H1 (cell line): Measurements from ENCODE around the gene RBM26. TPM values are rescaled to one million over a fixed set of nuclear protein-coding genes. Genes with fewer than 3 reads are reported as not detected.

Experiments
- CTCF ChIA-PET: fragments of 300-600 bp; sonication (Branson Sonifier 250); formaldehyde crosslinking; loops from one replicate; lab custom pipeline; 2021; ENCODE audit not compliant: partially characterized antibody; lab: Charles Lee
- POLR2A ChIA-PET: fragments of 300-600 bp; sonication (Branson Sonifier 250); formaldehyde crosslinking; loops from one replicate; lab custom pipeline; 2021; ENCODE audit warnings: inconsistent platforms; ENCODE audit not compliant: partially characterized antibody; lab: Charles Lee
- DNase-seq, 2 experiments: peaks; one replicate each; pipeline versions ENCODE4 v3.0.0 to v3.0.0-alpha.2; 2010 to 2022; ENCODE audit warnings: low spot score in 2 of 2, low read depth in 1 of 2, mixed read lengths in 1 of 2
- FAIRE-seq: peaks from 2 replicates; lab custom pipeline; 2011; peaks lifted over from hg19 to GRCh38; lab: Jason Lieb, UNC
- H2AFZ ChIP-seq: 2 replicates; pipeline ENCODE4 v1.8.1; 2012; ENCODE audit warnings: low read length, inconsistent platforms
- H2AK5ac ChIP-seq: 2 replicates; pipeline ENCODE4 v1.6.1; 2013; ENCODE audit warnings: low read depth, low read length
- H2BK120ac ChIP-seq: replicated peaks from 2 replicates; pipeline ENCODE3; 2013; ENCODE audit warnings: low read depth, low read length, inconsistent platforms
- H2BK12ac ChIP-seq: 2 replicates; pipeline ENCODE4 v1.6.1; 2013; ENCODE audit warnings: low read depth, low read length
- H2BK15ac ChIP-seq: 2 replicates; pipeline ENCODE4 v1.6.1; 2013; ENCODE audit warnings: low read length
- H2BK20ac ChIP-seq: 2 replicates; pipeline ENCODE4 v1.6.1; 2013; ENCODE audit warnings: low read length
- H2BK5ac ChIP-seq: 2 replicates; pipeline ENCODE4 v1.6.1; 2013; ENCODE audit warnings: low read depth, low read length
- H3K14ac ChIP-seq: 2 replicates; pipeline ENCODE4 v1.6.1; 2013; ENCODE audit warnings: inconsistent platforms; ENCODE audit not compliant: insufficient read length
- H3K18ac ChIP-seq: 2 replicates; pipeline ENCODE4 v1.6.1; 2013; ENCODE audit warnings: low read length; ENCODE audit errors: extremely low read depth
- H3K23ac ChIP-seq: 2 replicates; pipeline ENCODE4 v1.6.1; 2013; ENCODE audit warnings: inconsistent platforms; ENCODE audit not compliant: insufficient read length
- H3K23me2 ChIP-seq: 2 replicates; pipeline ENCODE4 v1.6.1; 2013; ENCODE audit warnings: low read depth, low read length
- H3K27ac ChIP-seq: 2 replicates; pipeline ENCODE4 v1.6.1; 2011; ENCODE audit warnings: low read depth, low read length, inconsistent platforms
- H3K27me3 ChIP-seq, 4 experiments: replicated peaks in 1 of 4; 1 replicate in 1 of 4; 2 replicates in 3 of 4; pipeline versions ENCODE4 v1.6.1 to v1.8.1; 2011 to 2013; ENCODE audit warnings: low read length in 3 of 4, mild to moderate bottlenecking in 3 of 4, inconsistent platforms in 2 of 4, mixed read lengths in 2 of 4, moderate library complexity in 1 of 4; ENCODE audit not compliant: control insufficient read depth in 3 of 4, insufficient read depth in 3 of 4; ENCODE audit errors: extremely low read depth in 1 of 4
- H3K36me3 ChIP-seq, 4 experiments: 2 replicates each; pipeline versions ENCODE4 v1.6.1 to v1.8.1; 2011 to 2013; ENCODE audit warnings: mild to moderate bottlenecking in 4 of 4, low read length in 3 of 4, moderate library complexity in 2 of 4, control low read depth in 1 of 4, inconsistent platforms in 1 of 4; ENCODE audit not compliant: insufficient read depth in 4 of 4, control insufficient read depth in 2 of 4
- H3K4ac ChIP-seq: replicated peaks from 2 replicates; pipeline ENCODE3; 2013; ENCODE audit warnings: low read length, low read depth, mixed read lengths, inconsistent platforms; ENCODE audit not compliant: insufficient read length
- H3K4me1 ChIP-seq, 4 experiments: replicated peaks in 1 of 4; 1 replicate in 1 of 4; 2 replicates in 3 of 4; pipeline versions ENCODE4 v1.6.1 to v1.8.1; 2011 to 2013; ENCODE audit warnings: low read length in 3 of 4, inconsistent platforms in 2 of 4, mixed read lengths in 1 of 4; ENCODE audit not compliant: insufficient read depth in 4 of 4, control insufficient read depth in 3 of 4
- H3K4me2 ChIP-seq, 2 experiments: 2 replicates each; pipeline versions ENCODE4 v1.6.1 to v1.8.1; 2011 to 2013; ENCODE audit warnings: low read depth in 2 of 2, low read length in 2 of 2, control low read depth in 1 of 2, inconsistent platforms in 1 of 2, mild to moderate bottlenecking in 1 of 2; ENCODE audit not compliant: insufficient read depth in 1 of 2
- H3K4me3 ChIP-seq, 4 experiments: fragments of 200-600, 300-600 bp in 1 of 4; sonication (generic), shearing (Covaris generic), sonication (Bioruptor Twin) in 1 of 4; 2 replicates each; pipeline versions ENCODE4 v1.5.1 to v1.8.1; 2011 to 2016; ENCODE audit warnings: low read length in 4 of 4, low read depth in 3 of 4, control low read depth in 2 of 4, inconsistent platforms in 2 of 4, mild to moderate bottlenecking in 2 of 4, mixed read lengths in 1 of 4, moderate library complexity in 1 of 4; ENCODE audit not compliant: insufficient read depth in 2 of 4; ENCODE audit errors: extremely low read depth in 1 of 4
- H3K56ac ChIP-seq: replicated peaks from 2 replicates; pipeline ENCODE3; 2013; ENCODE audit warnings: low read depth, mild to moderate bottlenecking, mixed read lengths, low read length, inconsistent platforms; ENCODE audit not compliant: insufficient read length
- H3K79me1 ChIP-seq: 2 replicates; pipeline ENCODE4 v1.6.1; 2013; ENCODE audit warnings: low read depth, low read length, control low read depth
- H3K79me2 ChIP-seq, 2 experiments: 2 replicates each; pipeline versions ENCODE4 v1.6.1 to v1.8.1; 2012 to 2013; ENCODE audit warnings: low read length in 2 of 2, mild to moderate bottlenecking in 2 of 2, inconsistent platforms in 1 of 2; ENCODE audit not compliant: insufficient read depth in 2 of 2, control insufficient read depth in 1 of 2
- H3K9ac ChIP-seq, 4 experiments: replicated peaks in 1 of 4; 1 replicate in 1 of 4; 2 replicates in 3 of 4; pipeline versions ENCODE4 v1.6.1 to v1.8.1; 2011 to 2013; ENCODE audit warnings: low read depth in 3 of 4, low read length in 3 of 4, control low read depth in 2 of 4, mild to moderate bottlenecking in 2 of 4, moderate library complexity in 2 of 4, inconsistent platforms in 1 of 4; ENCODE audit errors: extremely low read depth in 1 of 4
- H3K9me3 ChIP-seq, 2 experiments: 2 replicates each; pipeline versions ENCODE4 v1.6.1 to v1.8.1; 2012 to 2013; ENCODE audit warnings: mild to moderate bottlenecking in 2 of 2, moderate library complexity in 2 of 2, control low read depth in 1 of 2, inconsistent platforms in 1 of 2, low read depth in 1 of 2, low read length in 1 of 2, mixed read lengths in 1 of 2; ENCODE audit not compliant: insufficient read depth in 2 of 2
- H4K20me1 ChIP-seq, 2 experiments: replicated peaks in 1 of 2; 2 replicates each; pipeline versions ENCODE3 to v1.8.1; 2011 to 2013; ENCODE audit warnings: inconsistent platforms in 2 of 2, low read length in 2 of 2, mild to moderate bottlenecking in 1 of 2; ENCODE audit not compliant: insufficient read depth in 2 of 2, control insufficient read depth in 1 of 2
- H4K5ac ChIP-seq: 2 replicates; pipeline ENCODE4 v1.6.1; 2013; ENCODE audit warnings: low read length, low read depth, mixed read lengths, inconsistent platforms; ENCODE audit not compliant: insufficient read length
- H4K8ac ChIP-seq: 2 replicates; pipeline ENCODE4 v1.8.0; 2013; ENCODE audit warnings: mild to moderate bottlenecking, moderate library complexity, low read length, inconsistent platforms; ENCODE audit not compliant: insufficient read depth; ENCODE audit errors: extremely low read depth
- H4K91ac ChIP-seq: replicated peaks from 2 replicates; pipeline ENCODE3; 2013; ENCODE audit warnings: low read length, mixed read lengths, inconsistent platforms; ENCODE audit not compliant: insufficient read length
- EGR1 ChIP-seq: IDR thresholded peaks from 2 replicates; pipeline ENCODE4 v1.6.1; 2011; ENCODE audit warnings: low read depth, low read length, borderline replicate concordance
- FOSL1 ChIP-seq: IDR thresholded peaks from 2 replicates; pipeline ENCODE4 v1.6.1; 2011; ENCODE audit warnings: mild to moderate bottlenecking, low read depth, low read length, moderate library complexity; ENCODE audit not compliant: insufficient read depth
- HDAC2 ChIP-seq, 2 experiments: fragments of 300-600 bp in 1 of 2; sonication (generic) in 1 of 2; IDR thresholded peaks; 2 replicates each; pipeline ENCODE4 v1.6.1; 2011 to 2012; ENCODE audit warnings: low read depth in 2 of 2, low read length in 2 of 2, mild to moderate bottlenecking in 2 of 2, moderate library complexity in 2 of 2, borderline replicate concordance in 1 of 2, inconsistent platforms in 1 of 2
- NANOG ChIP-seq: IDR thresholded peaks from 2 replicates; pipeline ENCODE4 v1.6.1; 2011; ENCODE audit warnings: low read length, low read depth, mild to moderate bottlenecking, inconsistent platforms; ENCODE audit not compliant: insufficient read depth, poor library complexity, severe bottlenecking
- POLR2A ChIP-seq, 2 experiments: IDR thresholded peaks; 1 replicate in 1 of 2; 2 replicates in 1 of 2; pipeline ENCODE4 v1.6.1; 2011; ENCODE audit warnings: low read depth in 2 of 2, low read length in 2 of 2, mild to moderate bottlenecking in 2 of 2; ENCODE audit errors: control extremely low read depth in 1 of 2
- RFX5 ChIP-seq: IDR thresholded peaks from 2 replicates; pipeline ENCODE4 v1.6.1; 2011; ENCODE audit warnings: low read depth, low read length, improper control_type of control experiment, borderline replicate concordance
- SP2 ChIP-seq: IDR thresholded peaks from 2 replicates; pipeline ENCODE4 v1.6.1; 2012; ENCODE audit warnings: mild to moderate bottlenecking, low read length, inconsistent platforms
- ZNF274 ChIP-seq: IDR thresholded peaks from 2 replicates; pipeline ENCODE4 v1.7.0; 2012; ENCODE audit warnings: low read length, borderline replicate concordance; ENCODE audit errors: extremely low read depth
- WGBS, 2 experiments: shearing (Covaris generic) in 1 of 2; methylation state at CpG; one replicate each; pipeline versions ENCODE4 v1.1.6 to v1.1.7; 2013 to 2015; ENCODE audit warnings: low lambda C conversion rate in 2 of 2, mixed read lengths in 2 of 2, inconsistent platforms in 1 of 2, low coverage in 1 of 2, missing lambda C conversion rate in 1 of 2; ENCODE audit not compliant: insufficient replicate concordance in 2 of 2, insufficient coverage in 1 of 2, insufficient read length in 1 of 2; ENCODE audit errors: extremely low coverage in 1 of 2, missing lambda C conversion rate in 1 of 2; 5-methylcytosine and 5-hydroxymethylcytosine counted together
- polyA plus RNA-seq, 7 experiments: library from polyadenylated mRNA; depleted of rRNA in 3 of 7; stranded (reverse) in 5 of 7; unstranded in 2 of 7; fragments of >200 nt in 5 of 7; fragments of 200-250 nt in 2 of 7; gene quantifications; 1 replicate in 5 of 7; 2 replicates in 1 of 7; 4 replicates in 1 of 7; pipeline versions ENCODE4 v1.2.1 to v1.2.3, GENCODE V29; 2011 to 2013; ENCODE audit warnings: missing spikeins in 2 of 7, mixed read lengths in 2 of 7
- total RNA-seq: library from RNA; stranded (reverse); fragmentation: NEBNext Ultra II Directional; extraction: Animal tissue kit (Norgen Biotek cat#: 25700); gene quantifications from 2 replicates; pipeline ENCODE4 v1.2.1, GENCODE V29; 2021

The RBM26 gene
- total and polyA plus RNA-seq, 2 of the 8 experiments (the other 6 are each of a cell fraction or from before 2014, with no cell fraction given), result 20.3 to 65.5 TPM

DNA sequence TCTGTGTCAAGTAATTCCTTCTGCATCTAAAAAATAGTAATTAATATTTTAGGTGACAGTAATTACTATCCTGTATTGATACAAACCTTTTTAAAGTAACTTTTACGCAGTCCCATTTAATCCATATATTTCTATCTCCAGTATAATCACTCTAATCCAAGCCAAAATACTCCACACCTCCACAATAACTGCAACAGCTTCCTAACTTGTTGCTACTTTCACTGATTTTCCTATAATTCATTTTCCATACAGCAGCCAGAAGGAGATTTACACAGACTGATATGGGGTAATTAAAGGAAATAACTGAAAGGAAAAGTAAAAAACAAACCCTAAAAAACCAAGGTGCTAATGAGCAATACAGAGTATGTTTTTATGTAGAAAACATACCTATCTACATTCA lies 64.9 kb downstream of the RBM26 start:
- H2AFZ ChIP-seq, result no peak overlapping the region
- no peak overlapping the region for H3K9ac ChIP-seq
- POLR2A ChIA-PET, result no interaction called here
- no peaks in the 10 kb centered on the region for H3K79me1 ChIP-seq
- TF ChIP-seq POLR2A (IDR thresholded peaks at IDR 0.05; ENCODE audit: control extremely low read depth in 1 of 2, low read depth in 2 of 2, low read length in 2 of 2) (no peak), EGR1 (no peak), NANOG (no peak), RFX5 (no peak), ZNF274 (no peak), SP2 (no peak), FOSL1 (no peak), HDAC2 (IDR thresholded peaks at IDR 0.05; ENCODE audit: borderline replicate concordance in 1 of 2, low read depth in 2 of 2, low read length in 2 of 2) (no peak)
- no peak overlapping the region for H2BK5ac ChIP-seq
- H3K36me3 ChIP-seq, result peaks cover 6 to 77% (median 32%) of the 10 kb centered on the region in 4 experiments; a peak in 7 of 8 replicates
- no peak overlapping the region for H2BK20ac ChIP-seq
- H4K91ac ChIP-seq, result no peak overlapping the region
- no peak overlapping the region for H4K5ac ChIP-seq
- H3K4me1 ChIP-seq, result no peaks in the 10 kb centered on the region
- H3K9me3 ChIP-seq, result no peaks in the 10 kb centered on the region
- no peaks in the 10 kb centered on the region for H3K27me3 ChIP-seq
- H2AK5ac ChIP-seq, result no peak overlapping the region
- H2BK15ac ChIP-seq, result no peak overlapping the region
- H2BK120ac ChIP-seq, result no peak overlapping the region
- H3K23ac ChIP-seq, result no peak overlapping the region
- no peak overlapping the region for H3K4me3 ChIP-seq
- H3K79me2 ChIP-seq, result no peaks in the 10 kb centered on the region
- no peak overlapping the region for H3K56ac ChIP-seq
- no peak overlapping the region for H3K14ac ChIP-seq
- DNase-seq (no peak), FAIRE-seq (no peak)
- H3K23me2 ChIP-seq, result no peaks in the 10 kb centered on the region
- H3K4ac ChIP-seq, result no peak overlapping the region
- CTCF ChIA-PET, result interaction anchor here (1.5 kb wide), 1 partner anchor 114 kb away, joined by 3 read pairs; no protein-coding TSS in a partner anchor
- 95 to 100% methylated on average over 1 of the region's 1 CpG for WGBS, 2 experiments
- no peak overlapping the region for H2BK12ac ChIP-seq
- no peak overlapping the region for H3K18ac ChIP-seq
- no peak overlapping the region for H4K8ac ChIP-seq
- H3K4me2 ChIP-seq, result no peak overlapping the region
- no peaks in the 10 kb centered on the region for H4K20me1 ChIP-seq
- H3K27ac ChIP-seq, result no peak overlapping the region
